Activated CD8-positive, alpha-beta memory T cell treated with anti-CD3 and anti-CD28 coated beads, Interleukin-2, amount 10 ng/mL, durations not matched to agents 7 days and 5 days (primary cell): ENCODE results near the gene LMNA. TPM values are rescaled to one million over a fixed set of nuclear protein-coding genes. Genes with fewer than 3 reads are reported as not detected.
"Not testable (repeated sequence)": the region's sequence is repeated elsewhere in the genome, so short reads cannot be mapped to it uniquely, and the experiment has no call there.

ENCODE experiments used
- ATAC-seq: fragments of 150-1000 bp; cut with Tn5 transposase; one replicate; pipeline ENCODE4 v1.10.0; 2021; ENCODE audit warnings: moderate library complexity
- CTCF ChIA-PET: fragments of 350-600 bp; sonication (Branson Sonifier 250); formaldehyde crosslinking; loops from one replicate; lab custom pipeline; 2021; ENCODE audit warnings: antibody characterized with exemption; lab: Charles Lee
- DNase-seq: peaks from one replicate; pipeline ENCODE4 v3.0.0-alpha.2; 2020
- H3K27ac Mint-ChIP-seq: one replicate; pipeline ENCODE4 v1.8.0; 2021; ENCODE audit warnings: mild to moderate bottlenecking, mixed read lengths
- H3K27me3 Mint-ChIP-seq: one replicate; pipeline ENCODE4 v1.8.0; 2021; ENCODE audit warnings: mixed read lengths
- H3K36me3 Mint-ChIP-seq: one replicate; pipeline ENCODE4 v1.8.0; 2021; ENCODE audit warnings: mild to moderate bottlenecking, mixed read lengths
- H3K4me1 Mint-ChIP-seq: one replicate; pipeline ENCODE4 v1.8.0; 2021; ENCODE audit warnings: mixed read lengths
- H3K4me3 Mint-ChIP-seq: one replicate; pipeline ENCODE4 v1.8.0; 2021; ENCODE audit warnings: mild to moderate bottlenecking, moderate library complexity, mixed read lengths
- H3K9me3 Mint-ChIP-seq: one replicate; pipeline ENCODE4 v1.8.0; 2022; ENCODE audit warnings: low read depth, mixed read lengths
- total RNA-seq, 2 experiments: library from RNA; stranded (reverse); gene quantifications; one replicate each; pipeline ENCODE4 v1.2.3, GENCODE V29; 2021

The LMNA gene
- total RNA-seq, 2 experiments from 2014 or later = 37.3 to 41.9 TPM

- DNase-seq (peak; percentile 77), ATAC-seq (peak; percentile 90)
- peaks cover 49% of the 10 kb centered on the region for H3K4me1 Mint-ChIP-seq
- H3K36me3 Mint-ChIP-seq = peaks cover 10% of the 10 kb centered on the region
- peak overlapping the region; percentile 54 for H3K4me3 Mint-ChIP-seq
- H3K27ac Mint-ChIP-seq = peak overlapping the region; percentile 38
- H3K27me3 Mint-ChIP-seq = no peaks in the 10 kb centered on the region
- peaks cover 2% of the 10 kb centered on the region for H3K9me3 Mint-ChIP-seq
- CTCF ChIA-PET = interaction anchor here (0.8 to 2.3 kb wide), 6 partner anchors 13 to 225 kb away, joined by 3 to 9 read pairs (median 4); no protein-coding TSS in a partner anchor
Observed at GRCh38 chr1:156160743-156161171, 46.2 kb downstream of the LMNA start.

DNA sequence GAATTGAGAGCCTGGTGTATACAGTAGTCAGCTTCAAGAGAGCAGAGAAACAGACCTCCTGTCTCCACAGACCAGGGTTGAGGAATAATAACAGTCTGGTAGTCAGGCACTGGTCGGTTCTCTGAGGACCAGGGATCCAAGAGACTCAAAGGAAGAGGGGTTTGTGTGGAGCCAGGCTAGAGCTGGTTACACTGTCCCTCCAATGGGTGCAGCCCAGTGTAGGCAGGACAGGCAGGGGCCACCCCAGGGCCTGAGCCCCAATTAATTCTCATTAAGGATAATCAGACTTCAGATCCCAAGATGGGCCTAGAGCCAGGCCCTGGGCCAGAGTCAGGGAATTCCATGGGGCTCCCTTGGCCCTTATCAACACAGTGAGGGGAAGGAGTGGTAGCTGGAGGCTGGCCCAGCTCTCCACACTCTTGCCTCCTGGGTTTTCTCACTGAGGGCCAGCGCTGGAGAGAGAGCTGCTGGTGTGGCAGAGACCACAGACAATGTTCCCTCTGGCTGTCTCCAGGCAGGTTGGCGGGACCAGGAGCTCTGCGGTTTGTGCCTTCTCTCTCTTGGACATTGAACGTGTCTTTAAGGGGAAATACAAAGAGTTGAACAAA lies 48.0 kb downstream of the LMNA start:
- Mint-ChIP-seq H3K36me3 (peaks cover 12% of the 10 kb centered on the region), H3K9me3 (peaks cover 2% of the 10 kb centered on the region), H3K27me3 (no peaks in the 10 kb centered on the region), H3K27ac (no peak overlapping the region), H3K4me1 (peaks cover 35% of the 10 kb centered on the region), H3K4me3 (no peak overlapping the region)
- CTCF ChIA-PET = interaction anchor here (4.2 kb wide), 1 partner anchor 63 kb away, joined by 21 read pairs; no protein-coding TSS in a partner anchor
- ATAC-seq (no peak), DNase-seq (no peak)

DNA sequence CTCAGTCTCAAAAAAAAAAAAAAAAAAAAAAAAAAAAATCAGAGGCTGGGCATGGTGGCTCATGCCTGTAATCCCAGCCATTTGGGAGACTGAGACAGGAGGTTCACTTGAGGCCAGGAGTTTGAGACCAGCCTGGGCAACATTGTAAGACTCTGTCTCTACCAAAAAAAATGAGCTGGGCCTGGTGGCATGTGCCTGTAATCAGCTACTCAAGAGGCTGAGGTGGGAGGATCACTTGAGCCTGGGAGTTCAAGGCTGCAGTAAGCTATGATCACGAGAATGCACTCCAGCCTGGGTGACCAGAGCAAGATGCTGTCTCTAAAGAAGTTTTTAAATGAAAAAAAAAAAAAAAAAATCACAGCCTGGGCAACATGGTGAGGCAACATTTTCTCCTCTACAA lies 49.2 kb downstream of the LMNA start:
- H3K4me1 Mint-ChIP-seq = peaks cover 27% of the 10 kb centered on the region
- H3K4me3 Mint-ChIP-seq = no peak overlapping the region
- no peaks in the 10 kb centered on the region for H3K27me3 Mint-ChIP-seq
- H3K9me3 Mint-ChIP-seq = peaks cover 2% of the 10 kb centered on the region
- CTCF ChIA-PET = interaction anchor here (0.6 to 4.2 kb wide), 7 partner anchors 8 to 440 kb away, joined by 3 to 21 read pairs (median 3); no protein-coding TSS in a partner anchor
- no peak overlapping the region for H3K27ac Mint-ChIP-seq
- ATAC-seq (no peak), DNase-seq (no peak)
- peaks cover 16% of the 10 kb centered on the region for H3K36me3 Mint-ChIP-seq

GRCh38 chr1:156164125-156164831 lies 49.8 kb downstream of the LMNA start:
- Mint-ChIP-seq H3K4me3 (no peak overlapping the region), H3K27me3 (no peaks in the 10 kb centered on the region), H3K27ac (no peak overlapping the region), H3K4me1 (peaks cover 24% of the 10 kb centered on the region), H3K9me3 (peaks cover 2% of the 10 kb centered on the region), H3K36me3 (peaks cover 17% of the 10 kb centered on the region)
- no peak for ATAC-seq
- no peak for DNase-seq
- CTCF ChIA-PET = interaction anchor here (0.6 to 4.2 kb wide), 8 partner anchors 9 to 439 kb away, joined by 3 to 21 read pairs (median 4); no protein-coding TSS in a partner anchor

- peaks cover 17% of the 10 kb centered on the region for H3K4me1 Mint-ChIP-seq
- peaks cover 2% of the 10 kb centered on the region for H3K9me3 Mint-ChIP-seq
- H3K36me3 Mint-ChIP-seq = peaks cover 16% of the 10 kb centered on the region
- no peak overlapping the region for H3K27ac Mint-ChIP-seq
- ATAC-seq (no peak), DNase-seq (no peak)
- H3K4me3 Mint-ChIP-seq = no peak overlapping the region
- CTCF ChIA-PET = interaction anchor here (1.4 to 4.2 kb wide), 4 partner anchors 10 to 61 kb away, joined by 3 to 21 read pairs (median 6); no protein-coding TSS in a partner anchor
- H3K27me3 Mint-ChIP-seq = no peaks in the 10 kb centered on the region
Observed at GRCh38 chr1:156165083-156165482, 50.6 kb downstream of the LMNA start.

GRCh38 chr1:156167536-156167935 lies 53.0 kb downstream of the LMNA start:
- DNase-seq = no peak
- ATAC-seq = no peak
- H3K4me3 Mint-ChIP-seq = no peak overlapping the region
- H3K9me3 Mint-ChIP-seq = peaks cover 2% of the 10 kb centered on the region
- CTCF ChIA-PET = interaction anchor here (0.6 kb wide), 1 partner anchor 11 kb away, joined by 4 read pairs; no protein-coding TSS in a partner anchor
- H3K36me3 Mint-ChIP-seq = peaks cover 16% of the 10 kb centered on the region
- H3K4me1 Mint-ChIP-seq = peaks cover 4% of the 10 kb centered on the region
- H3K27me3 Mint-ChIP-seq = no peaks in the 10 kb centered on the region
- H3K27ac Mint-ChIP-seq = no peak overlapping the region

GRCh38 chr1:156172696-156173470 lies 58.4 kb downstream of the LMNA start:
- no peak overlapping the region for H3K4me3 Mint-ChIP-seq
- H3K27ac Mint-ChIP-seq = no peak overlapping the region
- DNase-seq (no peak), ATAC-seq (no peak)
- peaks cover 3% of the 10 kb centered on the region for H3K36me3 Mint-ChIP-seq
- CTCF ChIA-PET = interaction anchor here (0.6 to 0.9 kb wide), 2 partner anchors 28 to 44 kb away, joined by 3 read pairs; no protein-coding TSS in a partner anchor
- peaks cover 4% of the 10 kb centered on the region for H3K4me1 Mint-ChIP-seq
- H3K27me3 Mint-ChIP-seq = no peaks in the 10 kb centered on the region
- no peaks in the 10 kb centered on the region for H3K9me3 Mint-ChIP-seq

DNA sequence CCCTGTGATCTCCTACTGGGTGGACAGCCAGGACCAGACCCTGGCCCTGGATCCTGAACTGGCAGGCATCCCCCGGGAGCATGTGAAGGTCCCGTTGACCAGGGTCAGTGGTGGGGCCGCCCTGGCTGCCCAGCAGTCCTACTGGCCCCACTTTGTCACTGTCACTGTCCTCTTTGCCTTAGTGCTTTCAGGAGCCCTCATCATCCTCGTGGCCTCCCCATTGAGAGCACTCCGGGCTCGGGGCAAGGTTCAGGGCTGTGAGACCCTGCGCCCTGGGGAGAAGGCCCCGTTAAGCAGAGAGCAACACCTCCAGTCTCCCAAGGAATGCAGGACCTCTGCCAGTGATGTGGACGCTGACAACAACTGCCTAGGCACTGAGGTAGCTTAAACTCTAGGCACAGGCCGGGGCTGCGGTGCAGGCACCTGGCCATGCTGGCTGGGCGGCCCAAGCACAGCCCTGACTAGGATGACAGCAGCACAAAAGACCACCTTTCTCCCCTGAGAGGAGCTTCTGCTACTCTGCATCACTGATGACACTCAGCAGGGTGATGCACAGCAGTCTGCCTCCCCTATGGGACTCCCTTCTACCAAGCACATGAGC lies 62.2 kb downstream of the LMNA start:
- Mint-ChIP-seq H3K4me1 (peaks cover 10% of the 10 kb centered on the region), H3K36me3 (peaks cover 2% of the 10 kb centered on the region), H3K27ac (no peak overlapping the region), H3K27me3 (peaks cover 2% of the 10 kb centered on the region), H3K4me3 (no peak overlapping the region), H3K9me3 (no peaks in the 10 kb centered on the region)
- CTCF ChIA-PET = interaction anchor here (0.7 kb wide), 1 partner anchor 706 kb away, joined by 4 read pairs; no protein-coding TSS in a partner anchor
- DNase-seq (no peak), ATAC-seq (no peak)

GRCh38 chr1:156177919-156178654 lies 63.6 kb downstream of the LMNA start:
- H3K4me1 Mint-ChIP-seq = peaks cover 9% of the 10 kb centered on the region
- peaks cover 2% of the 10 kb centered on the region for H3K27me3 Mint-ChIP-seq
- ATAC-seq (peak; percentile 23), DNase-seq (no peak)
- no peak overlapping the region for H3K4me3 Mint-ChIP-seq
- H3K9me3 Mint-ChIP-seq = no peaks in the 10 kb centered on the region
- H3K27ac Mint-ChIP-seq = no peak overlapping the region
- CTCF ChIA-PET = interaction anchor here (0.7 kb wide), 1 partner anchor 10 kb away, joined by 4 read pairs; no protein-coding TSS in a partner anchor
- H3K36me3 Mint-ChIP-seq = peaks cover 2% of the 10 kb centered on the region

- no peak for DNase-seq
- no peak for ATAC-seq
- H3K4me1 Mint-ChIP-seq = peaks cover 9% of the 10 kb centered on the region
- no peak overlapping the region for H3K4me3 Mint-ChIP-seq
- no peak overlapping the region for H3K27ac Mint-ChIP-seq
- CTCF ChIA-PET = no interaction called here
- H3K36me3 Mint-ChIP-seq = peaks cover 2% of the 10 kb centered on the region
- H3K27me3 Mint-ChIP-seq = peaks cover 2% of the 10 kb centered on the region
- H3K9me3 Mint-ChIP-seq = no peaks in the 10 kb centered on the region
Observed at GRCh38 chr1:156180471-156180870, 66.0 kb downstream of the LMNA start.

DNA sequence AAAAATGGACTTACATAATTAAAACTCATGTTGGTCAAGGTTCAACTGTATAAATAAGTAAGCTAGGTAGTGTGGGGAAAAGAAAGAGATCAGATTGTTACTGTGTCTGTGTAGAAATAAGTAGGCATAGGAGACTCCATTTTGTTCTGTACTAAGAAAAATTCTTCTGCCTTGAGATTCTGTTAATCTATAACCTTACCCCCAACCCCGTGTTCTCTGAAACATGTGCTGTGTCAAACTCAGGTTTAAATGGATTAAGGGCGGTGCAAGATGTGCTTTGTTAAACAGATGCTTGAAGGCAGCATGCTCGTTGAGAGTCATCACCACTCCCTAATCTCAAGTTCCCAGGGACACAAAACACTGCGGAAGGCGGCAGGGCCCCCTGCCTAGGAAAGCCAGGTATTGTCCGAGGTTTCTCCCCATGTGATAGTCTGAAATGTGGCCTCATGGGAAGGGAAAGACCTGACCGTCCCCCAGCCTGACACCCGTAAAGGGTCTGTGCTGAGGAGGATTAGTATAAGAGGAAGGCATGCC lies 66.9 kb downstream of the LMNA start:
- H3K4me1 Mint-ChIP-seq, H3K27me3 Mint-ChIP-seq, DNase-seq, H3K27ac Mint-ChIP-seq, H3K4me3 Mint-ChIP-seq, CTCF ChIA-PET, H3K9me3 Mint-ChIP-seq, H3K36me3 Mint-ChIP-seq, ATAC-seq: not testable (repeated sequence)
